Measurements from ENCODE around the gene KRT4. TPM values are rescaled to one million over a fixed set of nuclear protein-coding genes. Genes with fewer than 3 reads are reported as not detected.

The KRT4 gene
- total and polyA plus RNA-seq, 3 experiments from 2014 or later: not detected

DNA sequence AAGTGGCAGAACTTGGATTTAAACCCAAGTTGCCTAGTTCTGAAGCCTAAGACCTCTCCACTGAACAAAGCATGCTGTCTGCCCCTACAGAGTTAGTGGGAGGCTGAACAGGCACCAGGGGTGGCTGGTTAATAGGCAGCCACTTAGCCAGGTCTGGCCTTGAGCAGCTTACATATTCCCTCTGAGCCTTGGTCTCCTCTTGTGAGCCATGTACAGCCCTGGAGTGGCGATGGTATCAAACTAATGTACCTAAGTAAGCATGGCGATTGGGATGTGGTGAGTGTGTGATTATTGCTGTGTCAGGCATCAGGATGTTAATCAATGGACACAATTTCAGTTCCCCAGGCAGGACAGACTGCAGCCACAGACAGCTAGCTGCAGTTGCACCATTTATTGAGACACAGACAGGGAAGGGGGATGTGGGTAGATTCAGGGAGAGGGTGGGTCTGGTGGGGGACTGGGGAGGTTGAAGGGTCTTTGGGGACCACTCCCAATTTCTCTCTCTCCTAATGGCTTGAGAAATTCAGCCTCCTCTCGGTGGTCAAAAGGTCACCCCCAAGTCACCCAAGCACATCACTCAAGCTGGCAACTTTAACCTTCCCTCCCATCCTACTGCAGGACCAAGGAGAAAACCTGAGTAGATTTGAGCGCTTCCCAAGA lies 7.3 kb upstream of the KRT4 start:
- no peaks in the 10 kb centered on the region for H3K9me3 Mint-ChIP-seq
- Histone ChIP-seq H3K27ac (ENCODE audit: low read depth, low read length) (no peak overlapping the region), H3K36me3 (ENCODE audit: insufficient read depth, low read length) (no peaks in the 10 kb centered on the region), H3K4me1 (ENCODE audit: insufficient read depth, low read length) (peaks cover 14% of the 10 kb centered on the region), H3K27me3 (ENCODE audit: insufficient read depth, low read length, poor library complexity, severe bottlenecking) (no peaks in the 10 kb centered on the region), H3K4me3 (ENCODE audit: low read length) (no peak overlapping the region), H3K9me3 (ENCODE audit: low read length) (no peaks in the 10 kb centered on the region)
- no peak for DNase-seq
- no peak overlapping the region for H3K27ac Mint-ChIP-seq
- H3K4me1 Mint-ChIP-seq: peaks cover 3 to 5% (median 4%) of the 10 kb centered on the region in 3 donors
- ChIA-PET POLR2A (no interaction called here), CTCF (no interaction called here)
- no peaks in the 10 kb centered on the region for H3K36me3 Mint-ChIP-seq
- H3K4me3 Mint-ChIP-seq: no peak overlapping the region
- H3K27me3 Mint-ChIP-seq: peaks cover 8 to 30% of the 10 kb centered on the region in 2 donors

DNA sequence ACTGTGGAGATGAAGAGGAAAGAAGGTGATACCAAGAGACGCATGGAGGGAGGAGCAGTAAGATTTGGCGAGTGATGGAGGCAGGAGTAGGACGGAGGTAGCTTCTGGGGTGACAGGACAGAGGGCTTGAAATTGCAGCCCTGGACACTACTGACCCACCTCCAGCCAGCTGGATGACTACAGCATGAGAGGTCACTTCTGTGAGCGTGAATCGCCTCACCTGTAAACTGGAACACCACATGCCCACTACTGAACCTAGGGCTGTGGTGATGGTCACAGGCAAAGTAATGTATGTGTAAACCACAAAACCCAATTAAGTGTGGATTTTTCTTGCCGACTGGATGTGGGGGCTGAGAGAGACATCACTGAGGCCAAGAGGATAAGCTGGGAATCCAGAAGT lies 6.6 kb upstream of the KRT4 start:
- Histone ChIP-seq H3K36me3 (ENCODE audit: insufficient read depth, low read length) (no peaks in the 10 kb centered on the region), H3K9me3 (ENCODE audit: low read length) (no peaks in the 10 kb centered on the region), H3K27ac (ENCODE audit: low read depth, low read length) (no peak overlapping the region), H3K27me3 (ENCODE audit: insufficient read depth, low read length, poor library complexity, severe bottlenecking) (no peaks in the 10 kb centered on the region), H3K4me3 (ENCODE audit: low read length) (no peak overlapping the region), H3K4me1 (ENCODE audit: insufficient read depth, low read length) (peaks cover 14% of the 10 kb centered on the region)
- POLR2A ChIA-PET: no interaction called here
- Mint-ChIP-seq H3K27ac (peak overlapping the region in 2 of 8 donors; percentile 8 to 79), H3K4me3 (no peak overlapping the region), H3K9me3 (no peaks in the 10 kb centered on the region), H3K4me1 (peaks cover 3 to 5% (median 4%) of the 10 kb centered on the region in 3 donors), H3K27me3 (peaks cover 10 to 26% of the 10 kb centered on the region in 2 donors), H3K36me3 (no peaks in the 10 kb centered on the region)
- CTCF ChIA-PET: no interaction called here
- no peak for DNase-seq

DNA sequence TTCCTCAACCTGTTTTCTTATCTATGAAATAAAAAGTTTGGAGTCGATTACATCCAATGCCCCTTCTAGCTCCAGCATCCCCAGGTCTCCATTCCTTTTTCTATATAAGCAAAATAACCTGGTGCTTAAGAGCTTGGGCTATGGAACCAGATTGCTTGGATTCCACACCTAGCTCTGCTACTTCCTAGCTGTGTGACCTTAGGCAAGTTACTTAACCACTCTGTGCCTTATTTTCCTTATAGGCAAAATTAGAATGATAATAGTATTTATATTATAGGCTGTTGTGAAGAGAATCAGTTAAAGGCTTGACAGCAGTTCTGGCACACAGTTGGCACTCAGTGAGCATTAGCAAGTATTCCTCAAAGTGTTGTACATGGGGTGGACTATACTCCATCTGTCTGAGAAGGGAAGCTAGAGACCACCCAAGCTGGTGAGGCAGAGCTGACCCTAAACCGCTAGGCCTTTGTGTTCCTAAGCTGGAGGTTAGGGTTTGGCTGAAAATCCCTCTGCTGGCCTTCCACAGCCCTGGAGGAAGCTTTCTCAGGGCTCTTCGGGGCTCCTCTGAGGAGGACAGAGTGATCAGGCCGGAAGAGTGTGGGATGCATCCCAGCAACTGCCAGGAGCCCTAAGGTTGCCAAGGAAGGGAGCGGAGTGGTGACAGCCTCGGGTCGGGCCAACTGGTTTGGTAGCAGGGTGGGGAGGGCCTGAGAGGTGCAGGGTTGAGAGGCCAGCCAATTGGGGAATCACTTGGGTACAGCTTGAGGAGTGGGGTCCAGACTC lies 6.0 kb upstream of the KRT4 start:
- Mint-ChIP-seq H3K4me3 (no peak overlapping the region), H3K27me3 (peaks cover 10 to 26% of the 10 kb centered on the region in 2 donors), H3K4me1 (peaks cover 3 to 5% (median 4%) of the 10 kb centered on the region in 3 donors), H3K27ac (peak overlapping the region in 1 of 8 donors; percentile 79), H3K9me3 (no peaks in the 10 kb centered on the region), H3K36me3 (no peaks in the 10 kb centered on the region)
- H3K27me3 ChIP-seq (ENCODE audit: insufficient read depth, low read length, poor library complexity, severe bottlenecking): no peaks in the 10 kb centered on the region
- H3K9me3 ChIP-seq (ENCODE audit: low read length): no peaks in the 10 kb centered on the region
- H3K4me1 ChIP-seq (ENCODE audit: insufficient read depth, low read length): peaks cover 14% of the 10 kb centered on the region
- H3K27ac ChIP-seq (ENCODE audit: low read depth, low read length): no peak overlapping the region
- POLR2A ChIA-PET: no interaction called here
- CTCF ChIA-PET: no interaction called here
- no peak for DNase-seq
- no peak overlapping the region for H3K4me3 ChIP-seq (ENCODE audit: low read length)
- H3K36me3 ChIP-seq (ENCODE audit: insufficient read depth, low read length): no peaks in the 10 kb centered on the region

DNA sequence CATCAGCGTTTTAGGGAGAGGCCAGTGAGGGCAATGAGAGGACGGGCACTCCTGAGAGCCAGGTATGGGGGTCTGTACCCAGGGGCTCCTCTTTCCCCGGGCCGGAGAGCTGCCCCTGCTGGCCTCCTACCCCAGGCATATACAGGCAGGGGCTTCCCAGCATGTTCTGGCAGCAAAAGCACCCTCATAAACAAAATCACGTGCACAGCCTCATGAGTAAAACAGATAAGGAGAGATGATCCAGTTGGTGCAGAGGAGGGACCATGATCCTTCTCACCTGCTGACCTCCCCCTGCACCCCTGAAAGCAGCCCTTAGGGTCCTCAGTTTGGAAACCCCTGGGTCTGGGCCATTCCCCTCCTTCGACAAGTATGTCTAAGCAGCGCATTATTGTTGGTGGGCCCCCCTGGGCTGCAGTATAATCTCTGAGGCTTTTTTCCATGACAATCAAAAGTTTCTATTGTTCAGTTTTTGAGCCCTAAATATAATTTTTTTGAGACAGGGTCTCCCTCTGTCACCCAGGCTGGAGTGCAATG lies 5.0 kb upstream of the KRT4 start:
- H3K27me3 Mint-ChIP-seq: peaks cover 12 to 26% of the 10 kb centered on the region in 2 donors
- H3K27ac Mint-ChIP-seq: peak overlapping the region in 1 of 8 donors; percentile 82
- Histone ChIP-seq H3K9me3 (ENCODE audit: low read length) (no peaks in the 10 kb centered on the region), H3K4me3 (ENCODE audit: low read length) (no peak overlapping the region), H3K36me3 (ENCODE audit: insufficient read depth, low read length) (no peaks in the 10 kb centered on the region), H3K27me3 (ENCODE audit: insufficient read depth, low read length, poor library complexity, severe bottlenecking) (no peaks in the 10 kb centered on the region), H3K4me1 (ENCODE audit: insufficient read depth, low read length) (peaks cover 14% of the 10 kb centered on the region), H3K27ac (ENCODE audit: low read depth, low read length) (no peak overlapping the region)
- CTCF ChIA-PET: no interaction called here
- no peak overlapping the region for H3K4me3 Mint-ChIP-seq
- POLR2A ChIA-PET: no interaction called here
- no peak for DNase-seq
- no peaks in the 10 kb centered on the region for H3K9me3 Mint-ChIP-seq
- H3K4me1 Mint-ChIP-seq: peaks cover 3 to 5% (median 4%) of the 10 kb centered on the region in 3 donors
- no peaks in the 10 kb centered on the region for H3K36me3 Mint-ChIP-seq

DNA sequence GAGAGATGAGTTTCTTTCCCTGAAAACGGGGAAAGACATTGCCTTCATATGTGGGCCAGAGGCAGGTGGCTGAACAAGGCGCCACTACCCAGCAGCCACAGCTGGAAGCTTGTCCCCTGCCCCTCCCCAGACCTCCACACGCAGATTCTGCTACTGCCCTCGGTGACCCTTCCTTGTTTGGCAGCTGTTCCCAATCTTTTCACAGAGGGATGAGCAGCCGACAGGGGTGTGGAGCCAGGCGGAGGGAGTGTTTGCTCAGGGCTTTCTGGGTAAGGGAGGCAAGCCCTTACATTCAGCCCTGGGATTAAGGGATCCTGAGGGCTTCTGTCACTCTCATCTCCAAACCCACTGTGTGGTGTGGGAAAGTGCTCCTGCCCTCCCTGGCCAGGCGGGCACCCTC lies 4.5 kb upstream of the KRT4 start:
- Mint-ChIP-seq H3K27me3 (peaks cover 12 to 26% of the 10 kb centered on the region in 2 donors), H3K4me3 (no peak overlapping the region), H3K4me1 (peaks cover 3 to 5% (median 4%) of the 10 kb centered on the region in 3 donors), H3K36me3 (no peaks in the 10 kb centered on the region), H3K27ac (no peak overlapping the region), H3K9me3 (no peaks in the 10 kb centered on the region)
- Histone ChIP-seq H3K4me3 (ENCODE audit: low read length) (no peak overlapping the region), H3K9me3 (ENCODE audit: low read length) (no peaks in the 10 kb centered on the region), H3K4me1 (ENCODE audit: insufficient read depth, low read length) (peaks cover 14% of the 10 kb centered on the region), H3K27me3 (ENCODE audit: insufficient read depth, low read length, poor library complexity, severe bottlenecking) (no peaks in the 10 kb centered on the region), H3K27ac (ENCODE audit: low read depth, low read length) (no peak overlapping the region), H3K36me3 (ENCODE audit: insufficient read depth, low read length) (no peaks in the 10 kb centered on the region)
- DNase-seq: no peak
- CTCF ChIA-PET: no interaction called here
- POLR2A ChIA-PET: no interaction called here

DNA sequence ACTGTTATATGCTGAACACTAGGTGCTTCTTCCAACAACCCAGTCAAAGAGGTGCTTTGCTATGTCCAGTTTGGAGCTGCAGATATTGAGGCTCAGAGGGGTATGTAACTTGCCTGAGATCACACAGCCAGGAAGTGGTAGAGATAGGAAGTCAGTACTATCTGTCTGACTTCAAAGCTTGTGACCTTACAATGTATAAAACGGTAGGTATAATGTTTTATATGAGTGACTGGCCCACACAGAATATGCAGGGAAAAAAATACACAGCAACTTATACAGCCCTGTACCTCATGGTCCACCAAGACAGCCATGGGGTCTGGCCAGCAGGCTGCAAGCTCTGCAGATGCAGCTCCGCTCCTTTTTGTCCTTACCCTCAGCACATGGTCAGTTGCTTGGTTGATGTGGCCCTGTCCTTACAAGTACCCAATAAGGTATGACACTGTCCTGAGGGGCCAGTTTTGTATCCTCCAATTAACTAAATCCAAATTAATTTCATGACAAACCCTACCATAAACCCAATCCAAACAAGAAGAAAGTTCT lies 3.9 kb upstream of the KRT4 start:
- Histone ChIP-seq H3K4me1 (ENCODE audit: insufficient read depth, low read length) (peaks cover 14% of the 10 kb centered on the region), H3K4me3 (ENCODE audit: low read length) (no peak overlapping the region), H3K9me3 (ENCODE audit: low read length) (no peaks in the 10 kb centered on the region), H3K27me3 (ENCODE audit: insufficient read depth, low read length, poor library complexity, severe bottlenecking) (no peaks in the 10 kb centered on the region), H3K36me3 (ENCODE audit: insufficient read depth, low read length) (no peaks in the 10 kb centered on the region), H3K27ac (ENCODE audit: low read depth, low read length) (no peak overlapping the region)
- ChIA-PET CTCF (no interaction called here), POLR2A (no interaction called here)
- no peak for DNase-seq
- H3K4me1 Mint-ChIP-seq: peaks cover 3 to 5% (median 4%) of the 10 kb centered on the region in 3 donors
- H3K36me3 Mint-ChIP-seq: no peaks in the 10 kb centered on the region
- H3K27ac Mint-ChIP-seq: no peak overlapping the region
- no peaks in the 10 kb centered on the region for H3K9me3 Mint-ChIP-seq
- H3K4me3 Mint-ChIP-seq: no peak overlapping the region
- H3K27me3 Mint-ChIP-seq: peaks cover 12 to 21% of the 10 kb centered on the region in 2 donors

DNA sequence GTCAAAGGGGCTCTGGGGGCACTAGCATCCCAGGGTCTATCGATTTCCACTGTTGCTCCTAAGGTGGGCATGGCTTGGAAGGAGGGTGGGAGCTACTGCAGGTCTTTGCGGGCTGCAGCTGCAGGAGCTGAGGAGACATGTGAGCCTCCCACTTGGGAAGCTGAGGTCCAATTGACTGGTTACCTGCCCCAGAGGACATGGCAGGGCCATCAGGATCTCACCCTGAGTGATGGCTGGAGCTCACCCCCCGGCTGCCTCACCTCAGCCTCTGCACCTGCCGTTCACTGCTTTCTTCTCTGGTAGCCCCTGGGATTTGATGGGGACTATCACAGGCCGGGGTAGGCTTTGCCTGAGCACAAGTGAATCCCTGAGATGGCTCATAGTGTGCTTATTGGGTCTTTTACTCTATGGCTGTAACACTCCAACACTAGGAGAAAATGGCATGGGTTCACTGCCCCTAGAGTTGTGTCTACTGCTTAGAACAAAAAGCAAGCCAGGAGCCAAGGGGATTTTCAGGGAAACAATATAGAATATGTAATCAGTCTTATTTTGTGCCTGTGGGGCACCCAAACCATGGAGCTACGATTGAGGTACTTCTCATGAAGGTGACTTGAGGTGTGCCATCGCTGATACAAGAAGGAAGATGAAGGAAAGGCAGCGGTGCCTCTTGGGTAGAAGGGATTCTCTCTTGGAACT lies 3.2 kb upstream of the KRT4 start:
- no peak for DNase-seq
- H3K4me3 Mint-ChIP-seq: no peak overlapping the region
- H3K27me3 Mint-ChIP-seq: peaks cover 12 to 21% of the 10 kb centered on the region in 2 donors
- Histone ChIP-seq H3K9me3 (ENCODE audit: low read length) (no peaks in the 10 kb centered on the region), H3K4me1 (ENCODE audit: insufficient read depth, low read length) (peaks cover 14% of the 10 kb centered on the region), H3K36me3 (ENCODE audit: insufficient read depth, low read length) (no peaks in the 10 kb centered on the region), H3K27me3 (ENCODE audit: insufficient read depth, low read length, poor library complexity, severe bottlenecking) (no peaks in the 10 kb centered on the region), H3K27ac (ENCODE audit: low read depth, low read length) (no peak overlapping the region), H3K4me3 (ENCODE audit: low read length) (no peak overlapping the region)
- ChIA-PET CTCF (no interaction called here), POLR2A (no interaction called here)
- no peaks in the 10 kb centered on the region for H3K36me3 Mint-ChIP-seq
- peaks cover 3 to 5% (median 4%) of the 10 kb centered on the region in 3 donors for H3K4me1 Mint-ChIP-seq
- no peak overlapping the region for H3K27ac Mint-ChIP-seq
- no peaks in the 10 kb centered on the region for H3K9me3 Mint-ChIP-seq
